ENCODE data around the gene CGB8. TPM values are rescaled to one million over a fixed set of nuclear protein-coding genes. Genes with fewer than 3 reads are reported as not detected.

CGB8 gene
- total RNA-seq, 1 donor from 2014 or later: not detected

DNA sequence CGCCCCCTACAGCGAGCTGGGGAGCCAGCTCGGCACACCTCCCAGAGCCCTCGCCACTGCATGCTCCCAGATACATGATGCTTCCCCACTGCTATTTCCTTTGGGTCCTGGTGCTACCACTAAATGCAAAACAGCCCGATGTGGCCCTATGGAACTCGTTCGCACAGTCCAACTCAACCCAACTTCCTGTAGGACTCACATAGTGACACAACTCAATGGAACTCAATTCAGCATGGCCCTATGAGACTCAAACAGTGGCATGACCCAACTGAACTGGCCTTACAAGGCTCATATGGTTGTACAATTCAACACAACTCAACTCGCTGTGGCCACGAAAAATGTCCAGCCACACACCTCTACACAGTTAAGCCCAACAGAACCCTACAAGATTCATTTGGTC, 20.1 kb upstream of the CGB8 start:
- no peak for DNase-seq (ENCODE audit: low spot score in 2 of 2)
- Histone ChIP-seq H3K9me3 (no peaks in the 10 kb centered on the region), H3K4me1 (peaks cover 0 to 3% of the 10 kb centered on the region in 2 donors), H3K27ac (no peak overlapping the region), H3K36me3 (no peaks in the 10 kb centered on the region), H3K27me3 (peaks cover 14% of the 10 kb centered on the region), H3K4me3 (no peak overlapping the region)
- TF ChIP-seq, protein P1, sequence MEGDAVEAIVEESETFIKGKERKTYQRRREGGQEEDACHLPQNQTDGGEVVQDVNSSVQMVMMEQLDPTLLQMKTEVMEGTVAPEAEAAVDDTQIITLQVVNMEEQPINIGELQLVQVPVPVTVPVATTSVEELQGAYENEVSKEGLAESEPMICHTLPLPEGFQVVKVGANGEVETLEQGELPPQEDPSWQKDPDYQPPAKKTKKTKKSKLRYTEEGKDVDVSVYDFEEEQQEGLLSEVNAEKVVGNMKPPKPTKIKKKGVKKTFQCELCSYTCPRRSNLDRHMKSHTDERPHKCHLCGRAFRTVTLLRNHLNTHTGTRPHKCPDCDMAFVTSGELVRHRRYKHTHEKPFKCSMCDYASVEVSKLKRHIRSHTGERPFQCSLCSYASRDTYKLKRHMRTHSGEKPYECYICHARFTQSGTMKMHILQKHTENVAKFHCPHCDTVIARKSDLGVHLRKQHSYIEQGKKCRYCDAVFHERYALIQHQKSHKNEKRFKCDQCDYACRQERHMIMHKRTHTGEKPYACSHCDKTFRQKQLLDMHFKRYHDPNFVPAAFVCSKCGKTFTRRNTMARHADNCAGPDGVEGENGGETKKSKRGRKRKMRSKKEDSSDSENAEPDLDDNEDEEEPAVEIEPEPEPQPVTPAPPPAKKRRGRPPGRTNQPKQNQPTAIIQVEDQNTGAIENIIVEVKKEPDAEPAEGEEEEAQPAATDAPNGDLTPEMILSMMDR (IDR thresholded peaks at IDR 0.05): no peak
- intact Hi-C loops (cut with DNase I): no loop called here

DNA sequence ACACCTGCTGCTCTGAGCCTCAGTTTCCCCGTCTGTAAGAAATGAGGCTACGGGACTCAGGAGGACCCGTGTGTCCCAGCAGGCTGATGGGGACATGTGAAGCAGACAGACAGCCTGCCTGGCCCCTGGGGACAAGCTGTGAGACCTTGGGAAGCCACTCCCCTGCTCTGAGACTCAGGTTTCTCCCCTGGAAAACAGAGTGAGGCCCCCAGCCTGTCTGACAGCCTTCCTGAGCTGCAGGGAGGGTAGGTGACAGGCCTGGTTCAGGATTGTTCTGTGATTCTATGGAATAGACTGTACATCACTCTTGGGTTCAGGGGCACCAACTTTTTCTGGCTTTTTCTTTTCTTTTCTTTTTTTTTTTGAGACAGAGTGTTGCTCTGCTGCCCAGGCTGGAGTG, 18.6 kb upstream of the CGB8 start:
- TF ChIP-seq, protein P1 (IDR thresholded peaks at IDR 0.05): no peak
- H3K4me3 ChIP-seq: no peak overlapping the region
- H3K9me3 ChIP-seq: no peaks in the 10 kb centered on the region
- H3K4me1 ChIP-seq: peaks cover 0 to 3% of the 10 kb centered on the region in 2 donors
- peaks cover 10% of the 10 kb centered on the region for H3K27me3 ChIP-seq
- no peak for DNase-seq (ENCODE audit: low spot score in 2 of 2)
- intact Hi-C loops (cut with DNase I): no loop called here
- no peaks in the 10 kb centered on the region for H3K36me3 ChIP-seq
- no peak overlapping the region for H3K27ac ChIP-seq

DNA sequence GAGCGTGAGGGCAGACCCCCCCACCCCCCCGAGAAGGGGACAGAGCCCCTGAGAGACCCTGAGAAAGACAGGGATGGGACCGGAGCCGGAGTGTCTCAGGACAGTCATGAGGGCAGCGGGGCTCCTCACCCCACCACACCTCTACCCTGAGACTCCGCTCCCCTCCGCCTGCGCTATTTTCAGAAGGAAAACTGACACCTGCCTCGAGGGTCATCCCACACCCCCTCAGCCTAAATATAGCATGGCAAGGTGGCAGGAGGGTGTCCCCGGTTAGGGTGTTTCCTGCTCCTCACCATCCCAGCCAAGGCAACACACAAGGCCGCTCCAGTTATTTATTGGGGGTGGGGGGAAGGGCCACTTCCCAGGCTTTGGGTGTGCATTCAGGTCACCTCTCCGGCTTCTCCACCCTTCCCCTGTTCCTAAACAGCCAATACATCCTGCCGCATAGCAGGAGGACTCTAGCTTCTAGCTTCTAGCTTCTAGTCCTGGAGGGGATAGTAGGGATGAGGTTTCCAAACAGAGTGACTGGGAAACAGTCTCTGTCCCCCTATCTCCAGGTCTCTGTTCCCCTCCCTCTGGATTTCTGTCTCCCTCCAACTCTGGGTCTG, 17.1 kb upstream of the CGB8 start:
- intact Hi-C loops (cut with DNase I): no loop called here
- H3K4me1 ChIP-seq: peaks cover 0 to 3% of the 10 kb centered on the region in 2 donors
- no peak for DNase-seq (ENCODE audit: low spot score in 2 of 2)
- no peaks in the 10 kb centered on the region for H3K9me3 ChIP-seq
- no peaks in the 10 kb centered on the region for H3K27me3 ChIP-seq
- no peaks in the 10 kb centered on the region for H3K36me3 ChIP-seq
- no peak overlapping the region for H3K27ac ChIP-seq
- TF ChIP-seq, protein P1 (IDR thresholded peaks at IDR 0.05): no peak
- no peak overlapping the region for H3K4me3 ChIP-seq

DNA sequence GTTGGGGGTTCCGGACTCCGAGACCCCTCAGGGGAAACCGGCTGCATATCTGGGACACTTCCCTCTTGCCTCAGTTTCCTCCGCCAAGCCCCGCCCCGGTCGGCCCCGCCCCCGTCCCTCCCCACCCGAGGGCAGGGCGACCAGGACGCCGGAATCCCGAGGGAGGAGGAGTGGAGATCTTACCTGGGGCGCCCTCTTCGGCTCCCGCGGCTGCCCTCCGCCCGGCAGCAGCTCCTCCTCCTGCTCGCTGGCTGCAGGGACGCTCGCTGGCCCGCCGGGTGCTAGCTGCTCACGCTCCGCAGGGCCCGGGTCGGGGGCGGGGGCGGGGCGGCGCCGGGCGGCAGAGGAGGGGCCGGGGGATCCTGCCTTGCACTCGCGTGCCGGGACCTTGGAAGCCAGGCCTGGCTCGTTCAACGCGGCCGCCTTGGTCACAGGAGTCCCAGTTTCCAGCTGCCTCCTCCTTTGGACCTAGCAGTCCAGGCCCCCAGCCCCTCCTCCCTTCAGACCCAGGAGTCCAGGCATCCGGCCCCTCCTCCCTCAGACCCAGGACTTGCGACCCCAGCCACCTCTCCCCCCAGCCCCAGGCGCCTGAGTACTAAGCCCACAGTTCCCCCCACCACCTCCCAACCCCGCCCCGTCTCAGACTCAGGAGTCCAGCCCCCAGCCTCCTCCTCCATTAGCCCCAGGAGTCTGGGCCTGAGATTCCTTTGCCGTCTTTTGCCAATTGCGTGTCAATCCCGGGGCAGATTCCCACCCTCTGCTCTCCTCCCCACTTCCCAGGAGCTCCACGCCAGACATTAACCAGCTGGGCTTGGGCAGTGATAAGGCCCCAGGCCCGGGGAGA, 16.1 kb upstream of the CGB8 start, which contains the start of gene NTF4:
NTF4 (minus strand) TSS at position 51 of the 844 bp plus-strand sequence. CDS start 2,821 bp downstream, outside the sequence.
- Histone ChIP-seq H3K27ac (no peak within 1 kb of the TSS), H3K27me3 (no peaks in the 10 kb centered on the region), H3K9me3 (no peaks in the 10 kb centered on the region), H3K4me3 (peak within 1 kb of the TSS in 1 of 2 donors; percentile 35), H3K4me1 (peaks cover 0 to 3% of the 10 kb centered on the region in 2 donors), H3K36me3 (no peaks in the 10 kb centered on the region)
- DNase-seq (ENCODE audit: low spot score in 2 of 2): no peak
- TF ChIP-seq, protein P1 (IDR thresholded peaks at IDR 0.05): no peak
- intact Hi-C loops (cut with DNase I): no loop called here

DNA sequence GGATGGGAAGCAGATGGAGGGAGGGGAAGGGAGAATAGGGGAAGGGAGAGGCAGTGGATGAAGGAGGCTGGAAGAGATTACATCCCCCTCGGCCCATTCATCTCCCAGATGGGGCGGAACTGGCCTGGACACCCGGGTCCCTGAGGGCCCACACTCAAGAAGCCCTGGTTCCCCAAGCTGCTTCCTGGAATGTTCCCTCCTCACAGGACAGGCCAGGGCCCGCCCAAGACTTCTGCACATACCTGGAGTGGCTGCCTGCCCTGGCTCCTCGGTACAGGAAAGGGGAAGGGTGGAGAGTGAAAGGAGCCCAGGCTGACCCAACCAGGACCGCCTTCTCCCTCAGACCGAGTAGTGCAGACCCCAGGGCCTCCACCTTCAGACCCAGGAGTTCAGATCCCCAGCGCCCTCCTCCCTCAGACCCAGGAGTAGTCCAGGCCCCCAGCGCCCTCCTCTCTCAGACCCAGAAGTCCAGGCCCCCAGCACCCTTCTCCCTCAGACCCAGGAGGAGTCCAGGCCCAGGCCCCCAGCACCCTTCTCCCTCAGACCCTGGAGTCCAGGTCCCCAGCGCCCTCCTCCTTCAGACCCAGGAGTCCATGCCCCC, 15.2 kb upstream of the CGB8 start:
- no peaks in the 10 kb centered on the region for H3K9me3 ChIP-seq
- H3K27me3 ChIP-seq: no peaks in the 10 kb centered on the region

More for the DNA sequence above, 15.2 kb upstream of the CGB8 start:
- Histone ChIP-seq H3K27ac (no peak overlapping the region), H3K36me3 (no peaks in the 10 kb centered on the region), H3K4me1 (peaks cover 0 to 3% of the 10 kb centered on the region in 2 donors), H3K4me3 (no peak overlapping the region)
- DNase-seq (ENCODE audit: low spot score in 2 of 2): no peak
- intact Hi-C loops (cut with DNase I): no loop called here
- TF ChIP-seq, protein P1 (IDR thresholded peaks at IDR 0.05): no peak

Measured in ascending aorta (tissue), 2 donors.